Measurements from ENCODE around the gene PRRX2.

The PRRX2 gene

DNA sequence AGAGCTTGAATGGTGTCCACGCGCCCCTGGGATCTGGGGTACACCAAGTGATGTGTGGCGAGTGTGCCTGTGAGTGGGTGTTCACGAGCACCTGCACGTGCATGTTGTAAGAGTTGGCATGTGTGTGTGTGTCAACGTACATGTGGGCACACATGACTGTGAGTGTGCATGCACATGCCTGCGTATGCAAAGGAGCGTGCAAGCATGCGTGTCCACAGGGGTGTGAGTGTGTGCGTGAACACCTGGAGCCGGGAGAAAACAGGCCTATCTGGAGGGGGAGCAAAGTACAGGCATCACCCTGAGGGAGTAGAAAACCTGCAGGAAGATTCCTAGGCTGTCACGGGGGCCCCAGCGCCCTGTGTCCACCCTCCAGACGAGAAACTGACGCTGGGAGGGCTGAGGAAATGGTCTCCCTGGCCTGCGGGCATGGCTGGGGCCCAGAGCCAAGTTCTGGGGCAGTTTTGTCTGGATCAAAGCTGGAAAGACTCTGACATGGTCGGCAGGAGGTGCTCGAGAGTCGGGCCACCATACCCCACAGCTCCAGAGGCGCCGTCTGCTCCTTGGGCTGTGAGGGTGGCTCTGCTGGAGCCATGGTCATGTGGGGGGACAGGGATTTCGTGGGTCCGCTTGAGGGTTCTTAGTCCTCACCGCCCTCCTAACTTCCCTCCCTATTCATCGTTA is 55.6 kb downstream of the PRRX2 start:
- H3K27ac ChIP-seq (ENCODE audit: low read length): no peak overlapping the region
- H3K36me3 ChIP-seq (replicated peaks; ENCODE audit: low read depth, low read length): no peaks in the 10 kb centered on the region
- H3K9ac ChIP-seq (ENCODE audit: low read length): no peak overlapping the region
- no peak overlapping the region for H2AFZ ChIP-seq (ENCODE audit: low read depth, low read length)
- H3K79me2 ChIP-seq (ENCODE audit: low read length): no peaks in the 10 kb centered on the region
- no peak overlapping the region for H3K4me3 ChIP-seq (ENCODE audit: low read length)
- H4K20me1 ChIP-seq (ENCODE audit: insufficient read depth, low read length): no peaks in the 10 kb centered on the region
- no peaks in the 10 kb centered on the region for H3K9me3 ChIP-seq (ENCODE audit: insufficient read depth, low read length)
- H3K4me1 ChIP-seq (ENCODE audit: low read length): no peaks in the 10 kb centered on the region
- TF ChIP-seq CTCF (IDR thresholded peaks at IDR 0.05; ENCODE audit: low read depth, low read length) (no peak), EZH2phosphoT487 (IDR thresholded peaks at IDR 0.05; ENCODE audit: low read depth) (no peak)
- no peak overlapping the region for H3K4me2 ChIP-seq (ENCODE audit: low read length)
- H3K27me3 ChIP-seq (ENCODE audit: low read depth, low read length): no peaks in the 10 kb centered on the region

- no peaks in the 10 kb centered on the region for H3K79me2 ChIP-seq (ENCODE audit: low read length)
- H3K27me3 ChIP-seq (ENCODE audit: low read depth, low read length): no peaks in the 10 kb centered on the region
- no peaks in the 10 kb centered on the region for H3K4me1 ChIP-seq (ENCODE audit: low read length)
- H3K4me3 ChIP-seq (ENCODE audit: low read length): no peak overlapping the region
- no peak overlapping the region for H3K4me2 ChIP-seq (ENCODE audit: low read length)
- no peaks in the 10 kb centered on the region for H3K36me3 ChIP-seq (replicated peaks; ENCODE audit: low read depth, low read length)
- no peak overlapping the region for H3K27ac ChIP-seq (ENCODE audit: low read length)
- no peak for TF ChIP-seq EZH2phosphoT487 (IDR thresholded peaks at IDR 0.05; ENCODE audit: low read depth)
- TF ChIP-seq CTCF (IDR thresholded peaks at IDR 0.05; ENCODE audit: low read depth, low read length): no peak
- H3K9me3 ChIP-seq (ENCODE audit: insufficient read depth, low read length): no peaks in the 10 kb centered on the region
- no peak overlapping the region for H3K9ac ChIP-seq (ENCODE audit: low read length)
- no peak overlapping the region for H2AFZ ChIP-seq (ENCODE audit: low read depth, low read length)
- H4K20me1 ChIP-seq (ENCODE audit: insufficient read depth, low read length): no peaks in the 10 kb centered on the region
Measured at GRCh38 chr9:129722913-129723312, 57.5 kb downstream of the PRRX2 start.

GRCh38 chr9:129724456-129725190 is 59.2 kb downstream of the PRRX2 start:
- no peak for TF ChIP-seq EZH2phosphoT487 (IDR thresholded peaks at IDR 0.05; ENCODE audit: low read depth)
- no peak overlapping the region for H3K9ac ChIP-seq (ENCODE audit: low read length)

DNA sequence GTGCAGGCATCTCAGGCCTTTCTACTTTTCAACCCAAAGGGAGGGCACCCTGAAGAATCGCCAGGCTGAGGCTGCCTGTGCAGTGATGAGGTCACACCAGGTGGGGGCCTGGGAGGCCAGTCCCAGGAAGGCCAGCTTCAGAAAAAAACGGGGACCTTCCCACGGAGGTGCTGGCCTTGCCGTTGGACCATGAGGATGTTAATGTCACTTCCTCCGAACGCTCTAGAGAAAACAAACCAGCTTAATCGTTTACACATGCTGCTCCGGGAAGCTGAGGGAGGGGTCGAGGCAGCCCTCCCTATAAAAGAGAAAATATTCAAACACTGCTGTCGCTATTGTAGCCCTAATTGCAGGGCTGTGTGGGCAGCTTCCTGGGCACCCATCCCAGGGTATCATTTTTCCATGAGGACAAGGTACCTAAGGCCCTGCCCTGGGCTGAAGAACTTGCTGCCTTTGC is 60.4 kb downstream of the PRRX2 start:
- H3K4me1 ChIP-seq (ENCODE audit: low read length): no peaks in the 10 kb centered on the region
- no peaks in the 10 kb centered on the region for H3K79me2 ChIP-seq (ENCODE audit: low read length)
- no peak overlapping the region for H2AFZ ChIP-seq (ENCODE audit: low read depth, low read length)
- no peaks in the 10 kb centered on the region for H3K9me3 ChIP-seq (ENCODE audit: insufficient read depth, low read length)
- no peak overlapping the region for H3K4me2 ChIP-seq (ENCODE audit: low read length)
- H3K4me3 ChIP-seq (ENCODE audit: low read length): no peak overlapping the region
- no peak overlapping the region for H3K9ac ChIP-seq (ENCODE audit: low read length)
- no peak for TF ChIP-seq CTCF (IDR thresholded peaks at IDR 0.05; ENCODE audit: low read depth, low read length)
- no peak for TF ChIP-seq EZH2phosphoT487 (IDR thresholded peaks at IDR 0.05; ENCODE audit: low read depth)
- H3K27me3 ChIP-seq (ENCODE audit: low read depth, low read length): peaks cover 1% of the 10 kb centered on the region; the same call in 1 of the 2 replicates
- H3K27ac ChIP-seq (ENCODE audit: low read length): no peak overlapping the region
- no peaks in the 10 kb centered on the region for H4K20me1 ChIP-seq (ENCODE audit: insufficient read depth, low read length)
- no peaks in the 10 kb centered on the region for H3K36me3 ChIP-seq (replicated peaks; ENCODE audit: low read depth, low read length)

More at GRCh38 chr9:129724456-129725190, 59.2 kb downstream of the PRRX2 start:
- H4K20me1 ChIP-seq (ENCODE audit: insufficient read depth, low read length): no peaks in the 10 kb centered on the region
- H3K4me3 ChIP-seq (ENCODE audit: low read length): no peak overlapping the region
- H3K36me3 ChIP-seq (replicated peaks; ENCODE audit: low read depth, low read length): no peaks in the 10 kb centered on the region
- no peaks in the 10 kb centered on the region for H3K27me3 ChIP-seq (ENCODE audit: low read depth, low read length)
- H3K4me1 ChIP-seq (ENCODE audit: low read length): no peaks in the 10 kb centered on the region
- no peaks in the 10 kb centered on the region for H3K79me2 ChIP-seq (ENCODE audit: low read length)
- H3K27ac ChIP-seq (ENCODE audit: low read length): no peak overlapping the region
- H3K9me3 ChIP-seq (ENCODE audit: insufficient read depth, low read length): no peaks in the 10 kb centered on the region
- H2AFZ ChIP-seq (ENCODE audit: low read depth, low read length): no peak overlapping the region
- no peak overlapping the region for H3K4me2 ChIP-seq (ENCODE audit: low read length)
